Activated CD4-positive, alpha-beta T cell treated with anti-CD3 and anti-CD28 coated beads, Interleukin-2, amount 10 ng/mL, durations not matched to agents 7 days and 5 days (primary cell): Measurements from ENCODE around the gene JOSD2. TPM values are rescaled to one million over a fixed set of nuclear protein-coding genes. Genes with fewer than 3 reads are reported as not detected.
A peak's percentile ranks its signal among the peaks of the same experiment; 100 is the strongest.

Experiments
- CTCF ChIA-PET: fragments of 350-600 bp; sonication (Branson Sonifier 250); formaldehyde crosslinking; loops from one replicate; lab custom pipeline; 2021; ENCODE audit warnings: antibody characterized with exemption; lab: Charles Lee
- POLR2A ChIA-PET: fragments of 350-600 bp; sonication (Branson Sonifier 250); formaldehyde crosslinking; loops from one replicate; lab custom pipeline; 2021; ENCODE audit warnings: antibody characterized with exemption; lab: Charles Lee
- DNase-seq: peaks from one replicate; pipeline ENCODE4 v3.0.0-alpha.2; 2020
- H3K27ac Mint-ChIP-seq: one replicate; pipeline ENCODE4 v1.8.0; 2021; ENCODE audit warnings: mild to moderate bottlenecking, moderate library complexity, mixed read lengths
- H3K27me3 Mint-ChIP-seq: one replicate; pipeline ENCODE4 v1.8.0; 2021; ENCODE audit warnings: mixed read lengths
- H3K36me3 Mint-ChIP-seq: one replicate; pipeline ENCODE4 v1.8.0; 2021; ENCODE audit warnings: low read depth, mixed read lengths
- H3K4me1 Mint-ChIP-seq: one replicate; pipeline ENCODE4 v1.8.0; 2021; ENCODE audit warnings: mixed read lengths
- H3K4me3 Mint-ChIP-seq: one replicate; pipeline ENCODE4 v1.8.0; 2021; ENCODE audit warnings: mild to moderate bottlenecking, moderate library complexity, mixed read lengths
- H3K9me3 Mint-ChIP-seq: one replicate; pipeline ENCODE4 v1.8.0; 2021; ENCODE audit warnings: mixed read lengths
- total RNA-seq, 2 experiments: library from RNA; stranded (reverse); gene quantifications; one replicate each; pipeline ENCODE4 v1.2.3, GENCODE V29; 2021

JOSD2 gene, protein sequence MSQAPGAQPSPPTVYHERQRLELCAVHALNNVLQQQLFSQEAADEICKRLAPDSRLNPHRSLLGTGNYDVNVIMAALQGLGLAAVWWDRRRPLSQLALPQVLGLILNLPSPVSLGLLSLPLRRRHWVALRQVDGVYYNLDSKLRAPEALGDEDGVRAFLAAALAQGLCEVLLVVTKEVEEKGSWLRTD
- 10 to 100 TPM; 35.7 to 42.0 TPM for total RNA-seq

DNA sequence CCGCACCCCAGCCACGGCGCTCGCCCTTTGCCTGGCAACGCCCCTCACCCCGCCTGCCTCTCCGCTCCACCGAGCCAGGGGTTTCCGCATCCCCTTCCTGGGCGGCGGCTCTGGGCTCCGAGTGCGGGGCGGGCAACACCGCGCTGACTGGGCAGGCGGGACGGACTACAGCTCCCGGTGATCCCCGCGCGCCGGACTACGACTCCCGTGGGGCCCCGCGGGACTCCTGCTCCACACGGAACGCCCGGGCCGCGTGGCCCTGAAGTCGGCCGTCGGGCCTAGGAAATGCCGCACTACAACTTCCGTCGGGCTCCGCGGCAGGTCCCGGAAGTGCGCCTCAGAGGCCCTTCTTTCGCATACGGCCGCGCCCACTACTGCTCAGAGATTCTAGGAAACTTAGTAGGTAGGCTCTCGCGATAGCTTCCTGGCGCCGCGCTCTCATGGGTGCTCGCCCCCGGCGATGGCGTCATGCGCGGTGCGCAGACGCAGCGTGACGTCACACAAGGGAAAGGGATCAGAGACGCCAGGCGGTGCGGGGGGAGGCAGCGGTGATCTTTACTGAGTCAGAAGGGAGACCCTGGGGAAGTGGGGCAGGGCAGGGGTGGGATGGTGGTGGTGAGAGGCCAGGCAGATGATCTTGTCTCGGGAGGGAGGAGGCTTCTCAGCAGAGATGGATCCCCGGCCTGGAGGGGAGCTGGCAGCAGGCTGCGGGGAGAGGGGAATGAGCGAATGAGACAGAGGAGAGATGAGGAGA, at the start of gene JOSD2:
Gene JOSD2, minus strand, starts transcription at position 123 of the 754 bp plus-strand sequence. CDS start 760 bp downstream, outside the sequence.
- ChIA-PET CTCF (interaction anchor here (0.7 to 1.6 kb wide), 5 partner anchors 27 to 255 kb away, joined by 3 to 8 read pairs (median 4); partner anchors contain the start of gene KCNC3), POLR2A (interaction anchor here (0.8 kb wide), 1 partner anchor 97 kb away, joined by 3 read pairs; no protein-coding TSS in a partner anchor)
- peak within 1 kb of the TSS; percentile 100 for H3K27ac Mint-ChIP-seq
- H3K9me3 Mint-ChIP-seq: no peaks in the 10 kb centered on the region
- H3K36me3 Mint-ChIP-seq: peaks cover 10% of the 10 kb centered on the region
- H3K4me3 Mint-ChIP-seq: peak within 1 kb of the TSS; percentile 98
- DNase-seq: peak; percentile 98
- H3K27me3 Mint-ChIP-seq: peaks cover 2% of the 10 kb centered on the region
- peaks cover 20% of the 10 kb centered on the region for H3K4me1 Mint-ChIP-seq

DNA sequence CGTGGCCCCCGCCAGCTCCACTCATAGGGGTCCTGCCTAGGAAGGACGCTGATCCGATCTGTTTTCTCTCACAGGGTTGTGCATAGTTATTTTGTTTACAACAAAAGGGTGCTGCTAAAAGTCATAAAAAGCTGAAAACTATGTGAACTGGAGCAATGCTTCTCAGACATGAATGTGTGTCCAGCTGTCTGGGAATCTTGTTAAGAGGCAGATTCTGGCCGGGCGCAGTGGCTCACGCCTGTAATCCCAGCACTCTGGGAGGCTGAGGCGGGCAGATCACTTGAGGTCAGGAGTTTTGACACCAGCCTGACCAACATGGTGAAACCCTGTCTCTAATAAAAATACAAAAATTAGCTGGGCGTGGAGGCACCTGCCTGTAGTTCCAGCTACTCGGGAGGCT, 48.6 kb upstream of the JOSD2 start:
- Mint-ChIP-seq H3K4me1 (peaks cover 8% of the 10 kb centered on the region), H3K27ac (no peak overlapping the region), H3K27me3 (peaks cover 34% of the 10 kb centered on the region), H3K9me3 (no peaks in the 10 kb centered on the region), H3K36me3 (no peaks in the 10 kb centered on the region), H3K4me3 (no peak overlapping the region)
- CTCF ChIA-PET: interaction anchor here (0.6 kb wide), 1 partner anchor 395 kb away, joined by 5 read pairs; no protein-coding TSS in a partner anchor
- no peak for DNase-seq
- POLR2A ChIA-PET: no interaction called here

DNA sequence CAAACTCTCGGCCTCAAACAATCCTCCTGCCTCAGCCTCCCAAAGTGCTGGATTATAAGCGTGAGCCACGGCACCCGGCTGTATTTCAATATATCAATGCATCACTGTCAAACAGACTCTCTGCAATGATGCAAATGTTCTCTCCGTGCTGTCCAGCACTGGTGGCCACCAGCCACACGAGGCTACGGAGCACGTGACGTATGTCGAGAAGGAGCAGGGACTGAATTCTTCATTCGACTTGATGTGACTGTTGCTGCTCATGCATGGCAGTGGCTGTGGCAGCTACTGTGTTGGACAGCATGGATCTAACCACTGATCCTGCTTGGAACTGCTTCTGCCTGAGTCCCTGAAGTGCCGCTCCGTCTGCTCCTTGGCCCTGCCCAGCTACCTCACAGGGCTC, 47.5 kb upstream of the JOSD2 start:
- Mint-ChIP-seq H3K4me3 (no peak overlapping the region), H3K9me3 (no peaks in the 10 kb centered on the region), H3K36me3 (no peaks in the 10 kb centered on the region), H3K27ac (no peak overlapping the region), H3K4me1 (peaks cover 8% of the 10 kb centered on the region), H3K27me3 (peaks cover 24% of the 10 kb centered on the region)
- CTCF ChIA-PET: no interaction called here
- POLR2A ChIA-PET: no interaction called here
- no peak for DNase-seq

DNA sequence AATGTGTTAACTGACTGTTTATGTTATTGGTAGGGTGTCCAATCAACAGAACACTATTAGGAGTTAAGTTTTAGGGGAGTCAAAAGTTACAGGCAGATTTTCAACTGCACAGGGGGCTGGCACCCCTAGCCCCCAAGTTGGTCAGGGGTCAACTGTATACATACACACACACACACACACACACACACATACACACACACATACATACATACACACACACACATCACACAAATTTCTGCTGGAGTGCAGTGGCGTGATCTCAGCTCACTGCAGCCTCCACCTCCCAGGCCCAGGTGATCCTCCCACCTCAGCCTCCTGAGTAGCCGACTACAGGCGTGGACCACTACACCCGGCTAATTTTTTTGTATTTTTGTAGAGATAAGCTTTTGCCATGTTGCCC, 47.0 kb upstream of the JOSD2 start:
- Mint-ChIP-seq H3K9me3 (no peaks in the 10 kb centered on the region), H3K36me3 (no peaks in the 10 kb centered on the region), H3K4me1 (peaks cover 8% of the 10 kb centered on the region), H3K27me3 (peaks cover 27% of the 10 kb centered on the region), H3K4me3 (no peak overlapping the region), H3K27ac (no peak overlapping the region)
- ChIA-PET POLR2A (no interaction called here), CTCF (no interaction called here)
- no peak for DNase-seq

DNA sequence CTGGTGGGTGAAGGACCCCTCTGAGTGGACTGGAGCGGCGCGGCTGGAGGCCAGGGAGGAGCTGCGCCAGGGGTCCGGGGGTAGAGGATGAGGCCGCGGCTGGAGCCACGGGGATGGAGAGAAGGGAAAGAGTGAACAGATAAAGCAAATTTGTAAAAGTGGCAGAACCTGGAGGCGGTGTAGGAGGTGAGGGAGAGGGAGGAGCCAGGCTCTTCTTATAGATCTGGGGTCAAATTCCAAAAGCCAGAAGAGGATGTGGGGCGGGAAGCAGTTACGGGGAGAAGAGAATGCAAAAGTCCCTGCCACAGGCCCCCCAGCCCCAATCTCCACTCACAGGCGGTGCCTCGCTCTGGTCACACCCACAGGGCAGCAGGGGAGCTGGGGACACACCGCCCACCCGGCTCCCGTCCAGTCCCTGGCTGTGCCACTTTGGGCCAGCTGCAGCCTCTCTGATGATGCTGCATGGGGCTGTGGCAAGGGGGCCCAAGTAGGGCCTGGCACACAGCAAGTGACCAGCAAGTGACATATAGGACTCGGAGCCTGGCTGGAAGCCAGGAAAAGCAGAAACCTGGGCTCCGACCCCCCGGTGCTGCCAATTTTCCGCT, 46.1 kb upstream of the JOSD2 start:
- CTCF ChIA-PET: interaction anchor here (0.6 to 2.4 kb wide), 14 partner anchors 8 to 231 kb away, joined by 3 to 14 read pairs (median 3); partner anchors contain the start of genes JOSD2 and MYBPC2

DNA sequence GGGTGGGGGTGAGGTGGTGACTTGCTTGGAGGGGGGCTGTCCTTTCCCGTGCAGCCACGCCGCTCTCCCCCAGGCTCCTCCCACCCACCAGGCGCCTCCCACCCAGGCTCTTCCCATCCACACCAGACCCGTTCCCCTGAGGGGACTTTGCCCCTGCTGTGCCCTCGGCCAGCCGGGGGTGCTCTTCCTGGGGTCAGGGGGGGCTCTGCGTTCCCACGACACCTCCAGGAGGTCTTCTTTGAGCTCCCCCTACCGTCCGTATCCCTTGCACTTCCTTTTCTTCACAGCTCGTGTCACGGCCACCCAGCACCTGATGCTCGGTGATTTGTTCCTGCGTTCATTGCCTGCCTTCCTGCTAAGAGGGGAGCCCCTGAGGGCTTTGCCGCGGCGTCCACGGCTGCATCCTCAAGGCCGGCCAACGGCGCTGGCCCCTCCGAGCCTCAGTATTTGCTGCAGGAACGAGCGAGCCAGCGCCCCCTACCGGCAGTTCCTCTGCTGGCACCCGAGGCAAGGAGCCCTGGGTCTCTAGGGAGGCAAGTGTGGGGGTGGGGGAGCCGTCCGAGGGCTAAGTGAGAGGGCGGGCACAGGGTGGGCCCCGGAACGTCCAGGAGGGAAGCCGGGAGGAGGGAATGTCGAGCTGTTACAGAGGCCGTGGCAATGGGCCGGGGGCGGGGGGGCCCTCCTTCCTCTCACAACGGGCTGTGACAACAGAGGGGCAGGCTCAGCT, 45.5 kb upstream of the JOSD2 start:
- H3K27me3 Mint-ChIP-seq: peaks cover 39% of the 10 kb centered on the region
- DNase-seq: peak; percentile 79
- no peaks in the 10 kb centered on the region for H3K36me3 Mint-ChIP-seq
- ChIA-PET POLR2A (no interaction called here), CTCF (interaction anchor here (0.6 to 2.4 kb wide), 24 partner anchors 8 to 274 kb away, joined by 3 to 14 read pairs (median 3); partner anchors contain the start of genes JOSD2 and MYBPC2)
- H3K27ac Mint-ChIP-seq: peak overlapping the region; percentile 87
- H3K4me3 Mint-ChIP-seq: peak overlapping the region; percentile 82
- H3K9me3 Mint-ChIP-seq: no peaks in the 10 kb centered on the region
- H3K4me1 Mint-ChIP-seq: peaks cover 8% of the 10 kb centered on the region

More for the DNA sequence above, 46.1 kb upstream of the JOSD2 start:
- no peak for DNase-seq
- POLR2A ChIA-PET: no interaction called here
- Mint-ChIP-seq H3K27ac (no peak overlapping the region), H3K27me3 (peaks cover 36% of the 10 kb centered on the region), H3K4me3 (no peak overlapping the region), H3K4me1 (peaks cover 8% of the 10 kb centered on the region), H3K36me3 (no peaks in the 10 kb centered on the region), H3K9me3 (no peaks in the 10 kb centered on the region)

DNA sequence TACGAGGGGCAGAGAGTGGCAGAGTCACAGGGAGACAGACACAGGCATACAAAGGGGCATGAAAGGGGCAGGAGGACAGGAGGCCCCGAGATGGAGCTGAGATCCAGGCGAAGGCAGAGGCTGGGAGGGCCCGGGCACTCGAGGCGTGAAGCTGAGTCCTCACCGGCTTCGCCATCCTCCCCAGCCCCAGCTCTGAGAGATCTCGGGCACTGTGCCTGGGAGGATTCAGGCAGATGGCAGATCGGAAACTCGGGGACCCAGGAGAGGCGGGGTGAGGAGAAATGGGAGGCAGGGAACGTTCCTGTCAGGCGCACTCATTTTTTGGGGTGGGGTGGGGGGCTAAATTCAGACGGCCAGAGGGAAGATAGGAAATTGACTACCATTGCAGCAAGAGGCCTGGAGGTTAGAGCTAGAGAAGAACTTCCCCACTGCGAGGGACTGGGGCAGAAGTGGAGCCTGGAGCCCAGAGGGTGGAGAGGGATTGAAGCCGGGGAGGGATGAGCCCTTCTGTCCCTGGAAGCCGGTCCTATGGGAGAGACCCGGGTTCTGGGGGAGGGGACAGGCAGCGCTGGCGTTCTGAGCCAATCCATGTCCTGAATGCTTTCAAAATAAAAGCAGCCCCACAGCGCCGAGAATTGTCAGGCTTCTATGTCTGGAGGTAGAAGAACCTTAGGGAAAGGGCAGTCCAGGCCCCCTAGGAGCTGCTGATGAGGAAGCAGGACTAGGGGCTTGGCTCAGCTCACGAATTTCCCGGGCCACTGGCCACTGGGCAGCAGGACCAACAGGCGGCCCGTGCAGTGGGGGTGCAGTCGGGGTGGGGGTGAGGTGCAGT, 44.7 kb upstream of the JOSD2 start:
- POLR2A ChIA-PET: no interaction called here

DNA sequence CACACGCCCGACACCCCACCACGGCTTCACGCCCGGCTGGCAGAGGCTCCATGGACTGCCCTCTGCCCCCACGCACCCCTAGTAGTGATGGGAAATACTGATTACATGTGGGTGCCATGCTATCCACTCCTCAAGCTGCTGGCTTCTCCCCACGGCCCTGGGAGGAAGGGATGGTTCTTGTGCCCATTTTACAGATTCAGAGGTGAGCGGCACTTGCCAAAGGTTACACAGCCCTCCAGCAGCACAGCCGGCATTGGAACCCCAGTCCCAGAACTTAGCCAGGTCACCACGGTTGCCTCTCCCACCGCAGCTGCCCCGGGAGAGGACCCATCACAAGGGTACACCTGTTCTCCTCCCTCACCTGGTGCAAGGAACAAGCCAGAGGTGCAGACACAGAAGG, 44.0 kb upstream of the JOSD2 start:
- Mint-ChIP-seq H3K9me3 (no peaks in the 10 kb centered on the region), H3K27me3 (peaks cover 47% of the 10 kb centered on the region), H3K36me3 (no peaks in the 10 kb centered on the region), H3K27ac (no peak overlapping the region), H3K4me3 (no peak overlapping the region), H3K4me1 (peaks cover 8% of the 10 kb centered on the region)
- ChIA-PET POLR2A (no interaction called here), CTCF (interaction anchor here (1.6 to 2.4 kb wide), 3 partner anchors 17 to 198 kb away, joined by 5 to 14 read pairs (median 5); no protein-coding TSS in a partner anchor)
- DNase-seq: no peak

More for the DNA sequence above, 44.7 kb upstream of the JOSD2 start:
- no peaks in the 10 kb centered on the region for H3K36me3 Mint-ChIP-seq
- H3K9me3 Mint-ChIP-seq: no peaks in the 10 kb centered on the region
- peak overlapping the region; percentile 82 for H3K4me3 Mint-ChIP-seq
- peaks cover 8% of the 10 kb centered on the region for H3K4me1 Mint-ChIP-seq
- no peak overlapping the region for H3K27ac Mint-ChIP-seq
- peaks cover 40% of the 10 kb centered on the region for H3K27me3 Mint-ChIP-seq
- no peak for DNase-seq
- CTCF ChIA-PET: interaction anchor here (0.8 to 2.4 kb wide), 21 partner anchors 8 to 273 kb away, joined by 3 to 14 read pairs (median 3); partner anchors contain the start of gene JOSD2

DNA sequence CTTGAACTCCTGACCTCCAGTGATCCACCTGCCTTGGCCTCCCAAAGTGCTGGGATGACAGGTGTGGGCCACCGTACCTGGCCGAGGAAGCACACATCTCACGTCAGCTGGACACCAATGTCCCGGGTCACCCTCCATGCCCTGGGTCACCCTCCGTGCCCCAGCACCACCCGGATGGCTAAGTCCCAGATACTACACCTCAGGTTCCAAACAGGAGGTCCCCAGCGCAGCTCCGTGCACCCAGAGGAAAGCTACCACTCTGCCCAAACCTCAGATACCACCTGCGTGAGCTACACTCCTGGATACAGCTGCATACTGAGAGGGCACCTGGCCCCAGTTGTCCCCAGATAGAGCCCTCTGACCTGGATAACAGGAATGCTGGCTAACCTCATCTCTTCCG, 43.2 kb upstream of the JOSD2 start:
- H3K27me3 Mint-ChIP-seq: peaks cover 48% of the 10 kb centered on the region
- no peaks in the 10 kb centered on the region for H3K9me3 Mint-ChIP-seq
- H3K4me1 Mint-ChIP-seq: peaks cover 8% of the 10 kb centered on the region
- ChIA-PET POLR2A (no interaction called here), CTCF (interaction anchor here (0.8 kb wide), 1 partner anchor 18 kb away, joined by 5 read pairs; no protein-coding TSS in a partner anchor)
- no peak for DNase-seq
- no peaks in the 10 kb centered on the region for H3K36me3 Mint-ChIP-seq
- no peak overlapping the region for H3K4me3 Mint-ChIP-seq
- no peak overlapping the region for H3K27ac Mint-ChIP-seq

DNA sequence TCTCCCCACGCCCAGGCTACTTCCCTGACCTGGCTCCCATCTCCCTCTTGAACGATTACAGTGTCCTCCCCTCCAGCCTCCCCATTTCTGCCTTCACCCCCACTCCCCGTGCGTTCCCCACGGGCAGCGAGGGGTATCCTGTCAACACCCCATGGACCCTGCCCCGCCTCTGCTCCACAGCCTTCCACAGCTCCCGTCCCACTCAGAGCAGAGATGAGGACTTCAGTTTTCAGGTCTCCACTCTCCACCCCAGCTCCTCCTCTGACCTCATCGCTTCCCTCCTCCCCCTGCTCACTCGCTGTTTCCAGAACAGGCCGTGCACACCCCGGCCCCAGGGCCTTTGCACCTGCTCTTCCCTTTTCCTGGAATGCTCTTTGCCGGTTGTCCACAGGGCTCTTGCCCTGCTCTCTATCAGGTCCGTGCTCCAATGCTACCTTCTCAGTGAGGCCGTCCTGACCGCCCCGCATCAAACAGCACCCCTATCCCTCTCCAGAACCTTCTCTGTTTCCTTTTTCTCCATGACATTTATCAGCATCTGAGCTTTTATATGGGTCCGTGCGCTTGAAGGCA, 42.2 kb upstream of the JOSD2 start:
- Mint-ChIP-seq H3K9me3 (no peaks in the 10 kb centered on the region), H3K4me3 (no peak overlapping the region), H3K36me3 (no peaks in the 10 kb centered on the region), H3K27ac (no peak overlapping the region), H3K4me1 (peaks cover 8% of the 10 kb centered on the region), H3K27me3 (peaks cover 48% of the 10 kb centered on the region)
- no peak for DNase-seq
- POLR2A ChIA-PET: no interaction called here
- CTCF ChIA-PET: no interaction called here

DNA sequence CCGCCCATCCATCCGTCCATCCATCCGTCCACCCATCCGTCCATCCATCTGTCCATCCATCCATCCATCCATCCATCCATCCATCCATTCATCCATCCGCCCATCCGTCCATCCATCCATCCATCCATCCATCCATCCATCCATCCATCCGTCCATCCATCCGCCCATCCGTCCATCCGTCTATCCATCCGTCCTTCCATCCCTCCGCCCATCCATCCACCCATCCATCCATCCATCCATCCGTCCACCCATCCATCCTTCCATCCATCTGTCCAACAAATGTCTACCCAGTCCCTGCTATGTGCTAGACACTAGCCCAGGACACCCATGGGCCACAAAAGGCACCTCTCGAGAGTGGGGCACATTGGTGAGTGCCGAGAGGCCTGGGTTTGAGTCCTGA, 41.5 kb upstream of the JOSD2 start:
- CTCF ChIA-PET: no interaction called here
- DNase-seq: no peak

More for the DNA sequence above, 41.5 kb upstream of the JOSD2 start:
- POLR2A ChIA-PET: no interaction called here
- Mint-ChIP-seq H3K27me3 (peaks cover 45% of the 10 kb centered on the region), H3K9me3 (no peaks in the 10 kb centered on the region), H3K4me3 (no peak overlapping the region), H3K36me3 (no peaks in the 10 kb centered on the region), H3K4me1 (peaks cover 8% of the 10 kb centered on the region), H3K27ac (no peak overlapping the region)
